HG03520 (cell line): Measurements from ENCODE around the gene TCP1.
"Not testable (repeated sequence)": the region's sequence is repeated elsewhere in the genome, so short reads cannot be mapped to it uniquely, and the experiment has no call there.

Experiments used
- ATAC-seq: cut with Tn5 transposase; IDR thresholded peaks from one replicate; pipeline ENCODE4 v1.9.1; 2021; ENCODE audit warnings: mild to moderate bottlenecking, moderate library complexity; ENCODE audit not compliant: unreplicated experiment

TCP1 gene

GRCh38 chr6:159745081-159745480 is 44.3 kb downstream of the TCP1 start:
- ATAC-seq: no peak

GRCh38 chr6:159742165-159742564 is 47.2 kb downstream of the TCP1 start:
- ATAC-seq: no peak

- ATAC-seq: no peak
Measured at GRCh38 chr6:159739341-159739740, 50.1 kb downstream of the TCP1 start.

- no peak for ATAC-seq
Measured at GRCh38 chr6:159736908-159737307, 52.5 kb downstream of the TCP1 start.

- ATAC-seq: not testable (repeated sequence)
Measured at GRCh38 chr6:159733395-159733794, 56.0 kb downstream of the TCP1 start.

- not testable (repeated sequence) for ATAC-seq
Measured at GRCh38 chr6:159732550-159732949, 56.9 kb downstream of the TCP1 start.

GRCh38 chr6:159730332-159730676 is 59.1 kb downstream of the TCP1 start:
- ATAC-seq: no peak

GRCh38 chr6:159729598-159730331 is 59.6 kb downstream of the TCP1 start:
- no peak for ATAC-seq

GRCh38 chr6:159728531-159728964 is 60.9 kb downstream of the TCP1 start:
- no peak for ATAC-seq
